GM23248 (cell line): Measurements from ENCODE around the gene RXRA.

Experiments used
- EZH2 ChIP-seq: fragments of 200-600 bp; sonication (generic); IDR thresholded peaks from 2 replicates; pipeline ENCODE4 v1.6.1; 2018; ENCODE audit warnings: antibody characterized with exemption, mild to moderate bottlenecking; ENCODE audit not compliant: insufficient read depth, poor library complexity, severe bottlenecking
- EZH2phosphoT487 ChIP-seq: fragments of 200-600 bp; sonication (generic); IDR thresholded peaks from 2 replicates; pipeline ENCODE4 v1.6.1; 2018; ENCODE audit warnings: antibody characterized with exemption, moderate library complexity, mild to moderate bottlenecking, low read depth; ENCODE audit not compliant: insufficient read depth

DNA sequence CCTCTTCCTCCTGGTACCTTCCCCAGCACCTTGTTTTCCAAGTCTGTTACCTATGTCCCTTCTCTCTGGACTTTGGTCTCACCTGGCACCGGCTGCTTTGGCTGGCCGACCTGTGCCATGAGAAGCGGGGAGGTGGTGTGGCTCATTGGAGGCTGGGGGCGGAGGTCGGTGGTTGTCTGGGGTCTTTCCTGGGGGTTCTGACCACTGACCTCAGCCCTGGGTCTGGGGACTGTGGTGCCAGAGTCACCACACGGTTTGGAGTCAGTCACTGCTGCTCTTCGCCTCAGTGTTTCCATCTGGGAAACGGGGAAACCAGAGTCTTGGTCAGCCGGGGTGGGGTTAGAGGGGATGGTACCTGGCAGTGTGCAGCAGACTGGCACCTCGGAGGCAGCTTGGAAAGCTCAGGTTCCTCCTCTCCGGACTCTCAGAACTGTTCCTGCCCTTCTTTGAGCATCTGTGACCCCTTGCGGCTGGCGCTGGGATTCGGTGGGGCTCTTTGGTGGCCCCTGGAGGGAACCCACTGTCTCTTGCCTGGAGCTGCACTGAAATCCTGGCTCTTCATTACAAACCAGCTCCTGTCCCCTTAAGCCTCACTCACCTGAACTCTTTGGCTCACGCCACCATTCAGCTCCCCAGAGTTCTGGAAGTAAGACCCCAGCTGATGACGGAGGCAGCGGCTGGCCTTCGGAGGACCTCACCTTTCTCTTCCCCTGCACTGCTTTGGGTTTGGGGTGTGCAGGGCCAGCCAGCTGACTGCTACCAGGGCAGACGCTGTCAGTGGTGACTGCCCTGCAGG, 4.1 kb upstream of the RXRA start:
- TF ChIP-seq EZH2phosphoT487: no peak
- no peak for TF ChIP-seq EZH2
